Hematopoietic multipotent progenitor cell treated with erythropoietin and hydrocortisone succinate and interleukin-3 and kit ligand, for 6 days (in vitro differentiated cells): ENCODE measurements around the gene ASB2.

Experiments
- DNase-seq: peaks from one replicate; pipeline ENCODE4 v3.0.0-alpha.2; 2015

The ASB2 gene

DNA sequence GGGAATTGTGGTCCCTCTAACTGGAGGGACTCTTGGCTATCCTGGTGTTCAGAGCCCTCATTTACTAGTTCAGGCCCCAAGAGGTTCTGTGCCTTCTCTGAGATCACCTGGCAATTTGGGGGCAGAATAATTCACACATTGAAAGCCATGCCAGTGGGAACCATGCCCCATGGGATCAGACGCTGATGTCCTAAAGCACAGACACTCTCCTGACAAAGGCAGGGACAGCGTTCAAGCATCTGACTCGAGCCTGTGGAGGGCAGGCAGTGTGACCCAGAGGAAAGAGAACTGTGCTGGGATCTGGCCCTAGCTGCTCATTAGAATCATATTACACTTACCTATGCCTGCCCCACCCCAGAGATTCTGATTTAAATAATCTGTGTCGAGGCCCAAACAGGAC is 2.4 kb upstream of the ASB2 start:
- no peak for DNase-seq

DNA sequence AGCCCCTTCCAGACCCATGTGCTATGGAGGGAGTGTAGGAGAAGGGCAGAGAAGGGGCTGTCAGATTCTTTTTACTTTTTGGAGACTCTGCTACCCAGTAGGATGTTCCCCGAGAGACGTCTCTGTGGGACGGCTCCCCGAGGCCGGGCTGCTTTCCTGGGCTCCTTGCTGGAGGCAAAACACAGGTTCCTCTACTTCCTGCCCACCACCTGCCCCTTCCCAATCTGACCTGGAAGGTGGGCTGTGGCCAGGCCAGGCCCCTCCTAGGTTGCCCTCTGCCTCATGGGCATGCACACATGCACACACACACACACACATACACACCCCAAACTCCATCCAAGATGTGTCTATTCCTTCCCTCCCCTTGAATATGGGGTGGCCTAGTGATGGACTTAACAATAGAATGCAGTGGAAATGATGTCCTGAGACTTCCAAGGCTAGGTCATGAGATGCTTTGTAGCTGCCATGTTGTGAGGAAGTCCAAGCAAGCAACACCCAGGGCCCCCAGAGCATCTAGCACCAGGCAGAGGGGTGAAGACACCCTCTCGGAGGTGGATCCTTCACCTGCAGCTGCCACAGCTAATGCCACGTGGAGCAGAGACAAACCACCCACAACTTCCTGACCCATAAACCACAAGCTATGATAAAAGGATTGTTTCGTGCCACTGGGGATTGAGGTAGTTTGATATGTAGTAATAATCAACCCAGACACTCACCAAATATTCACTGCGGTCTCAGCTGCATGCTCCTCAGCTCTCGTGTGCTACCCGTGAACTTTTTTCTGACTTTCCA is 1.6 kb upstream of the ASB2 start:
- DNase-seq = peak; percentile 48

DNA sequence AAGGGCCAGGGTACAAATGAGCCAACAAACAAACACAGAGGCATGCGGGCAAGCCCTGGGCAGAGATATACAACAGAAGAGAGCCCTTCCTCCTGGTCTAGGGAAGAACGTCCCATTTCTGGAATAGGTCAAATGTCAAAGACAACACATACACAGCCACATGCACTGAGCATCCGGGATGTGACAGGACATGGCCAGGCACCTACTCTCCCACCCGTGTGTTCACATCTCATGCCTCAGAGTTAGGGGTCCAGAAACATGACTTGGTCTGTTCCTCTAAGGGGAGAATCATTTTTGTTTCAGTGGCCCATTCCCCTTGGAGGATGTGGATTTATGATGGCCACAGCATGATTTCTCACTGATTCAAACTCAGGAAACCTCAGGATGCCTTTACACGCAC is 801 bp upstream of the ASB2 start:
- DNase-seq = no peak

DNA sequence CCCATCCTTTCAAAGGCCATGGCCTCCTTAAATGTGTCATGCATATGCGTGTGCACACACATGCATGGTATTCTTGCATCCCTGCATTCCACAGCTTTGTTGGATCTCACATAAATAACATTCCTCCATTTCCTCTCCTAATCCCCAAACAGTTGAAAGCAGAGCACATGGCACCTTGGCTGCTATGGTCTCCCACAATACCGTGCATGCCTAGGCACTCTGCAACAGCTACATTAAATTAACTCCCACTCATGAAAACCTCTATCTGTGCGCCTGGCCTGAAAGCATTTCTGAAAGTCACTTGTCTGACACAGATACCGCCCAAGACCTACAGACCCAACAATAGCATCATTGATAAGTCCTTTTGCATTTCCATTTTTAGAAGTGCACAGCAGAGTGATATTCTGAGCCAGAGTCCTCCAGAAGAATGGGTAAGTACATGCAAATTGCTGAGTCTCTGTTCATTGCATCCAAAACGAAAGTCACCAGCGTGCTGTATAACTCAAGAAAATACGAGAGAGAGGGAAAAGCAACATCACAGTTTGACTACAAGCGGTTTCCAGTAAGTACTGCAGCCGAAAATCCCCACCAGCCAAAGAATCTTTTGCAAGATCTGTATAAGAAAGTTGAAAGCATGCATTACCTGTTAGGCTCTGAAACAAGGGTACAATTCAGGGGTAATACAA is 436 bp downstream of the ASB2 start:
- no peak for DNase-seq

DNA sequence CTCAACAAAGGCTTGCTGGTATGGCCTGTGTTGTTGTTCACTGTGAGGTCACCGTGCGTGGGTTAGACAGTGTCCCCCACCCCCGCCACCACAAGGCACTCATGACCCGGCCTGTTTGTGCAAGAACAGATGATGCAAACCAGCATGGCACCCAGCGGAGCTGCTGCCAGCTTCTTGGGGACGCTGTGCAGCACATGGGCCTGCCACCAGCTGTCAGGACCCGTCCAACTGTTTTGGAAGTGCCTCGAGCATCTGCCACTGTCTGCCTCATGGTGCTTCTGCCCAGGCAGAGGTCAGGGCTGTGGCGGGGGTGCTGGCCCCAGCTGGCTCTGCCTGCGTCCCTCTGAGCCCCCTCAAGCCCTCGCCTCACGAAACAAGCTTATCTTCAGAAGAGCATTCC is 1.5 kb downstream of the ASB2 start:
- DNase-seq = peak; percentile 31

DNA sequence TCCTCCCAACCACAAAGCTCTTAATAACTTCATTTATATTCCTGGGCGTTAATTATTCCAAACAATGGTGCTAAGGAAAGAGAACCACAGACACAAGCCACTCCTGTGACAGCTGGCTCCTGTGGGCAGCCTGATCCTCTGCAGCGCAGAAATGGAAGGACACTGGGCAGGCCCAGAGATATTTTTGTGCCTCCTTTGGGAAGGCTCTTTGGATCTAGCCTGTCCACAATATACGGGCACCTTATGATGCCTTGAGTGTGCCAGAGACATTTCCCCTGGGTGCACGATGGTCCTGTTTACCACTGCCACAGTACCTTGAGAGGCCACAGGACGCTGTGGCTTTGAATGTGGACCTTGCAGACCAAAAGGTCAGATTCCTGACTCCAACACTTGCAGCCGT is 2.1 kb downstream of the ASB2 start:
- DNase-seq = no peak

DNA sequence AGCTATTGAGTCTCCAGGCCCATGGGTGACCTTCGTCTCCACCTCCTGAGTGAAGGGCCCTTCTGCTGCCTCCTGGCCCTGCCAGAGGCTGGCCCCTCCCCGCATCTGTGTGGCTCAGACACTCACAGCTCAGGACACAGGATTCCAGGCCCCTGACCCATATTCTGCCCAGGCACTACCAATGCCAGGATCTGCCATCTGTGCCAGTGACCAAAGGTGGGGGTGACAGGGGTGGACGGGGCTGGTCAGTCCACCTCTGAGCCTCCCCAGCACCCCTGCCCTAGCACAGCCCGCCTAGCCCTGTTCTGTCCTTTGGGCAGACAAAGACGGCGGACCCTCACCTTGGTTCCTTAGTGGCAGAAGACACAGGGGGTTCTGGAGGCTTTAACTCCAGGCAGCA is 2.8 kb downstream of the ASB2 start:
- DNase-seq = no peak

DNA sequence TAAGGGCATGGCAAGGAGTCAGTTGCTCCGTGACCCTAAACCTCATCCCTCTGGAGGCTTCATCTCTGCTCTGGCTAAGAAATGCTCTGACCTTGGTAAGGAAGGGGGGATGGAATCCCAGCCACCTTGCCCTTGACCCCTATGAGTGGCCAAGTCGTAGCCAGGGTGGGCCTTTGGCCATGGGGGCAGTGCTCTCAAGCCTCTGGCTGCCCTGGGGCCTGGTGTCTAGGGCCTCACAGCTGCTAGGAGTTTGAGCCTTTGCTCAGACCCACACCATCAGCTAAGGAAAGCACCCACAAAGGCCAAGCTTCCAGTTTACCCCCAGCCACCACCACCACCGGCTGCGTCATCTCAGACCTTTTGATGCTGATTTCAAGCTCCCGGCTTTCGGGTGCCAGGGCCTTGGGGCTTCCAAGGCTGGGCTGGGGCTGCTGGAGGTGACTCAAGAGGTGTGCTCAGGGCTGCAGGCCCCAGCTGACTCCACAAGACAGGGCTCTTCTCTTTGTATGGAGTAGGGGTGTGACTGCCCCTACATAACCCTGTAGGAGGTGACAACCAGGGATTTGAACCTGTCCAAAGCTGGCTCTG is 3.7 kb downstream of the ASB2 start:
- DNase-seq = no peak

DNA sequence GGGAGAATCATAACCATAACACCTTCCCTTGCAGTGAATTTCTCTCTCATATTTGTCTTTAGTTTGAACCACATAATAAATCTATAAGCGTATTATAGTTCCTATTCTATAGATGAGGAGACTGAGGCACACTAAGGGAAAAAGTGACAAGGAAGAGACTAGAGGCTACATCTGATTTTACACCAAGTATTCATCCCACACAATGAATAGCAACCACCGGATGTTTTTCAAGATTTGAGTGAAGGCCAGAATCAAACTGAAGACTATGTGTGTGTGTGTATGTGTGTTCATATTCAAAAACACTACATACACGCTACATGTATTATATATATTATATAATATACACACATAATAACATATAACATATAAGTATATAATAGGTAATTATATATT is 4.7 kb downstream of the ASB2 start:
- no peak for DNase-seq

DNA sequence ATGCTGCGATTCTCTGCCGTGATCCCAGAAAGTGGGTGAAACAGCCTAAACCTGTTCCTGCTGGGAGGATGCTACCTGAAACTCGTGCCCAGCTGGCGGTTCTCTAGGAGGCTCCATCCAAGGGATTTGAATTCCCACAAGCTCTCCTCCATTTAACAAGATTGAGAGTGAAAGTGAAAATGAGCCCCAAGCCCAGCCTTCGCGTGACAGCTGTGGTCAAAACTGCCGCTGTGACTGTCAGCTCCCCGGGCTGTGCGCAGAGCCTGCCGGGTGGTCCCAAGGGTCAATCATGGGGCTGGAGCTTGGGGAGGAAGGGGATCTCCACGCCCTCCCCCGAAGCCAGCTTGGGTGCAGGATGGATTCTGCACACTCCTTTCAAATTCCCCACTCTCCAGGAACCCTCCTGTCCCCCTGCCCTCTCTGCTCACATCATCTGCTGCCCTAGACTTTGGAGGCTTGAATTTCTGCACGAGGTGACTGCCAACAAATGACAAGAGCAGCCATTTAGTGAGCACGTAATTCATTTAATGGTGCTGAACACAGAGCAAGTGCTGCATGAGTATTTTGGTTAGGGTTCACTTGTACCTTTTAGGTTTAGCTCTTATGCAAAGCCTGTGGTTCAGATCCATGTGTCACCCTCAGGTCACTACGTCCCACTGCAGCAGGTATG is 5.3 kb downstream of the ASB2 start:
- no peak for DNase-seq

DNA sequence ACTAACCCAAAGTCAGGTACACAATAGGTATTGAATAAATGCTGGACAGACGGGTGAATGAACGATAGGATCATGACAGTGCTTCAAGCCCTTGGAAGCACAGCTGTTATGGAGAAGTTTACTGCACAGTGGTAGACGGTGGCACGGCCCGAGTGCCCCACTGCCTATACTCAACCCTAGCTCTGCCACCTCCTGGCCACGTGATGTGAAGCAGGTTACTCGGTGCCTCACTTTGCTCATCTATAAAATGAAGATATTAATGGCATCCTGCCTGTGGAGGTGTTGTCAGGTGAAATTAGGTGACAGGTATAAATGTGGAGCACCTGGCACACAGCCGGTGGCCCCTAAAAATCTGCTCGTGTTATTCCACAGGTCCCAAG is 5.8 kb downstream of the ASB2 start:
- DNase-seq = peak; percentile 68

DNA sequence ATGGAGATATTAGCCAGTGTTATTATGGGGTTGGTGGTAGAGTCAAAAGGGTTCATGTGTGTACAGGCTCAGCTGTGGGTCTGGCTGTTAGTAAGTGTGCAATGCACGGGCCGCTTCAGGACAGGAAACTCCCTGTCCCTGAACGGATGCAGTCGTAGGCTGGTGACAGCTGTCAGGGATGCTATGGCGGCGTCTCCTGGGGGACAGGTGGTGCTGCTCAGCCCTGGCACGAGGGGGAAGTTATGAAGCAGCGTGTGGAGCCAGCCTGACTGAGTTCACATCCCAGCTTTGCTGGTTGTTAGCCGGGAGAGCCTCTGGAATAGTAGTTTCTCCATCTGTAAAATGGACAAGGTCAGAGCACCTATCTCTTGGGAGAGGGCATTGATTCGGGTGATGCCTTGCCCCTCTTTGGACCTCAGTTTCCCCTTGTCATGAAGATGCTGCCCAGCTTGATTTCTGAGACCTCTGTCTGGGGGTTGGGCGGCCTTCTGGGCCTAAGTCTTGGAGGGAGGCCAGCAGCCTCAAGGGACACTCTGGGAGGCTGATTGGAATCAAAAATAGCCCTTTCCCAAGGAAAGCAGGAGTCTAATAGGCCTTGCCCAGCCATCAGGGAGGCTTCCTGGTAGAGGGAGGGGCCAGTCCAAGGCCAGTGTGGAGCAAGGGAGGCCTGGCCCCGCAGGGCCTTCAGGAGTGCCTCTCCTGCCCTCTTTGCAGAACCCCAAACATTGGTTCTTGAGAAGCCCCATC is 7.1 kb downstream of the ASB2 start:
- no peak for DNase-seq

DNA sequence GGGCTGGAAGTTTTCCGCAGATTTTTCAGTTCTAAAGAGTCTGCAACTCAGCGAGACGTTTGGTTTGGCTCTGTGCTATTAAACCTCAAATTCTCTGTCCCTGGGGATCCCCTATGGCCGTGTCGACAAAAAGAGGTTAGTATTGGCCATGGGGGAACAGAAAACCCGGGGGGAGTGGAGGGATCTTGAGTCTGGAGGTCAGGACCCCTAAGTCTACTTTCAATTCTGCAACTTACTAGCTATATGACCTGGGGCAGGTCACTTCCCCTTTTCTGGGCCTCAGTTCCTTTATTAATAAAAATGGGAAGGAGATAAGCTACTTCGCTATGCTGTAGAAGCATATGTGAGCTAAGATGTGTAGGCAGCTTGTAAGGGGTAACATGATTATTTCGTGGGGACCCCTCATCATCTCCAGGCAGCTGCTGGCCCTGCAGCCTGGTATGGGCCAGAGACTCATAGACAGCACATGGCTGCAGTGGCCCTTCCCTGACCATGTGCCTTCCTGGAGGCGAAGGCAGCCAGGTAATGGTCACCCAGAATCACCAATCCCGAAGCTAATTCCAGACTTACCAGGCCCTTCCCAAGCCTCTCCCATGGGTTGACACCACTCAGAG is 8.6 kb downstream of the ASB2 start:
- peak; percentile 49 for DNase-seq

DNA sequence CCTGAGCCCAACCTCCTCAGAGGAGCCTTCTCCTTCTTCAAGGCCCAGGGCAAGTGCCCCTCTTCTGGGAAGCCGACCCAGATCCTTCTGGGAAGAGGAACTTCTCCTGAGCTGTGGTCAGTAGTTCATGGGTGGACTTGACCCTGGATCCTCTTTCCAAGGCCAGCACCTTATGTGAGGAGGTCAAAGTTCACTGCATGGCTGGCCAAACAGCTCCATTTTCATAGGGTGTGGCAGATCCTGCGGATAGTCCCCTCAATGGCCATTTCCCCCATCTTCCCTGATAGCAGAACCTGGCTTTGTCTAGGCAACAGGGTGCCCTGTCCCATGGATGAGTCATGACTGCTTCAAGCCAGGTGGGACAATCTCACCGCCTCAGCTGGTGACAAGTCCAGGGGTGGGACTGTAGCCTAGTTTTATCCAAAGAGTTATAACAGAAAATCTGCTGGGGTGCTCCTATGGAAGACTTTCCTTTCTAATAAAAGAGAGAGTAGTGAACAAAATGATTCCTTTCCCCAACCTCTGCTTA is 10.4 kb downstream of the ASB2 start:
- no peak for DNase-seq

DNA sequence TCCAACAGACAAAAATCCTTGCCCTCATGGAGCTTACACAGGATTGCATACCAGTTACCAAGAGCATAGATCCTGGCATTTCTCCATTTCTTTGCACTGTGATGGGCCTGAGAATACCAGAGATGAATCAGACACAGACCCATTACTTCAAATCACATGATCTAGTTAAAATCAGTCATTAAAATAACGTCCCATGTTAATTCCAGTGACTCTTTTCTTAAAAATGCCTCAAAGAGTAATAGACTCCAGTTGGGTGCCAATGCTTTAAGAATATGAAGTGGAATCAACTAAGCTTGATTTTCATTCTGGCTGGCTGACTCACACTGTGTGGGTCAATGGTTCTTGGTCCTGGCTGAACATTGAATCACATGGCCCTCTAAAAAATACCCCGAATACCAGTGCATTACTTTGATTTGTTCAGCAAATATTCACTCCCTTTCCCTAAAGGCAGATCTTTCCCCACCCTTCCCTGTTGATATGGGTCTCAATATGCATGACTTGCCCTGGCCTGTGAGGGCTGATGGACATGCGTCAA is 11.0 kb downstream of the ASB2 start:
- DNase-seq = no peak

DNA sequence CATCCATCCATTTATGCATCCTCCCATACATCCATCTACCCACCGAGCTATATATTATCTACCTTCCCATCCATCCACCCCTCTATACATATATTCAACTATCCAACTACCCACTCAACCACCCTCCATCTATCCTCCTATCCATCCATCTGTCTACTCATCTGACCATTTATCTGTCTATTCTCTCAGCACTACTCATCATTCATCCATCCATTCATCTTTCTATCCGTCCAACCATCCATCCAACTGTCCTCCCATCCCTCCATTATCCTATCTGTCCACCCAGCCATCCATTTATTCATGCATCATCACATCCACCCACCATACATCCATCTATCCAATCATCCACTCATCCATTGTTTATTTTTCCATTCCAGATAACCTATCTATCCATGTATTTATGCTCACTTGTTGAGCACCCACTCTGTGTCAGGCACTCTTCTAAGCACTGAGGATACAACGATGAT is 11.5 kb downstream of the ASB2 start:
- no peak for DNase-seq

DNA sequence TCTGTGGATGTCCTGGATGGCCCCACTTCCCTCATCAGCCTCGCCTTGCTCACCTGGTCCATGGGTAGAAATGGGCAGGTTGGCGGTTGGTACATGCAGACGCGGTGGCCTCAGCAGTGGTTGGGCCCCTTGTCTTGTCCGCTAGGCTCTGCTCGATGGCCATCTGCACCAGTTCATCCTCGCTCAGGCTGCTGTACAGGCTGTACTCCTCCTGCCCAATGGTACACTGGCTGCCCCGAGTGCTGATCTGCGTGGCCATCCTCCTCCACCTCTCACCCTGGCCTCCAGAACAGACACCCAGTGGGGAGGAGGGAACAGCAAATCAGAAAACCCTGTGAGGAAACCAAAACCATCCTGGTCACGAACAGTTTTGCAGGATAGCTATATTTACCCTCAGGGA is 12.1 kb downstream of the ASB2 start:
- no peak for DNase-seq

DNA sequence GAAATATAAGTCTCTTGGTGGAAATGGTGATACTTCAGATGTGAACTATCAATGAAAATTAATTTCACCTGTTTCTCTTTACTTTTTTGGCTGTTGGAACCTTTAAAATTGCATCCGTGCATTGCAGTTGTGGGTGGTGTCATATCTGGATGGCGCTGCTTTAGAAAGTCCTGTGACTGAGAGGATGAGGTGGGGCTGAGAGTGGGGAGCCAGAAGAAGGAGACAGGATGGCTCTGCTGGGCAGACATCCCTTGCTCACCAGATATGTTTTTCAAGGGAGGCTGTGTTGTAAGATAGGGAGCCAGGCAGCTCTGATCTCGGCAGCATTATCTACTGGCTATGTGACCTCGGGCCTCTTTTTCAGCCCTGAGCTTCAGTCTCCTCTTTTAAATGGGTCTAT is 12.7 kb downstream of the ASB2 start:
- DNase-seq = no peak

DNA sequence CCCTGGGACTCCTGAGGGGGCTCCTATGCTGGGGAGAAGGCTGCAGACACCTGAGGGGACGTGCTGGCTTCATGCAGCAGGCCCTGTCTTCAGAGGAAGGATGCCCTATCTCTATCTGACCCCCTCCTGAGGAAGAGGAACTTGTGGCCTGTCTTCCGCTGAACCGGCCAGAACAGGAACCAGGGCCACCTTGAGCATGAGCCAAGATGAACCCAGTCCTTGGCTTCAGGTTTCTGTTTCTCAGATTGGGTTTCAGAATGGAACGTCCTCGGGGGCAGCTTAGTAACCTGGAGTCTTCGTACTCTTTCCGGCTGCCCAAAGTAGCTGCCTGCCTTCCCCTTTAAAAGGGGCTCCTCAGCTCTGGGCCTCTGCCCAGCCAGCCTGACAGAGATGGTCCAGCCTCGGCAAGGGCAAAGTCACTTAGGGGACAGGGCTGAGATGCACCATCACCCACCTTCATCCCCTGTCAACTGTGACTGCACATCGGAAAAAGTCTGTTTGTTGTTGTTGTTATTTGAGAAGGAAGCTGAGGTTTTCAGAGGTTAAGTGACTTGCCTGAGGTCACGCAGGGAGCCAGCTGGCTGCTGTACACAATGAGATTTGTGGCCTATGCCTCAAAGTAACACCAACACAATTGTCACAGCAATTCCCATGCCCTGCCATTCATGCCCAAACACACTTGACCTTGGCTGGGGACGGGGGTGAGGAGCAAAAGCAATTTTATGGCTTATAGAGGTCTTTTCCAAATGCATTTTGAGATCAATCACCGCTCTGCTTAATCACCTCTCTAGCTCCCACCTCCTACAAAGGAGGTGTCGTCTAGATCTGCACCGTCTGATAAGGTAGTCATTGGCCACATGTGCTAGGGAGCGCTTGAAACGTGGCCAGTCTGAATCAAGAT is 13.4 kb downstream of the ASB2 start:
- peak; percentile 55 for DNase-seq

DNA sequence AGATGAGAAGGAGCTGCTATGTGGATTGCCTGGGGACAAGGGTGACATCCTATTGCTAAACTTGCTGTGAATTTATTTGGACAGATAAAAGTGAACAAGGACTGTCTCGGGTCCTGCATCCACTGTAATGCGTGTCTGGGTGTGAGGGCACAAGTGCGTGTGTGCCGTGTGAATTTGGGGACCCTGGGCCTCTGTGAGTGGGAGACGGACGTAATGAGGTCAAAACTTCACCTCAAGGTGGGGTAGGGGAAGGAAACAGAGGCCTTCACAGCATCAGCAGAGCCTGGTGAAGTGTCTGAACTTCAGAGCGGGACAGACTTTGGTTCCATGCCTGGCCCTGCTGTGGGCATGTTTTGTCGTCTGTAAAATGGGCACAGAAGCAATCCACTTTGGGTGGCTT is 14.8 kb downstream of the ASB2 start:
- no peak for DNase-seq
